Activated CD8-positive, alpha-beta memory T cell treated with anti-CD3 and anti-CD28 coated beads for 24 hours (primary cell): ENCODE data around the gene SPO11.

Experiments
- DNase-seq: peaks from one replicate; pipeline ENCODE4 v3.0.0-alpha.2; 2020

The SPO11 gene

DNA sequence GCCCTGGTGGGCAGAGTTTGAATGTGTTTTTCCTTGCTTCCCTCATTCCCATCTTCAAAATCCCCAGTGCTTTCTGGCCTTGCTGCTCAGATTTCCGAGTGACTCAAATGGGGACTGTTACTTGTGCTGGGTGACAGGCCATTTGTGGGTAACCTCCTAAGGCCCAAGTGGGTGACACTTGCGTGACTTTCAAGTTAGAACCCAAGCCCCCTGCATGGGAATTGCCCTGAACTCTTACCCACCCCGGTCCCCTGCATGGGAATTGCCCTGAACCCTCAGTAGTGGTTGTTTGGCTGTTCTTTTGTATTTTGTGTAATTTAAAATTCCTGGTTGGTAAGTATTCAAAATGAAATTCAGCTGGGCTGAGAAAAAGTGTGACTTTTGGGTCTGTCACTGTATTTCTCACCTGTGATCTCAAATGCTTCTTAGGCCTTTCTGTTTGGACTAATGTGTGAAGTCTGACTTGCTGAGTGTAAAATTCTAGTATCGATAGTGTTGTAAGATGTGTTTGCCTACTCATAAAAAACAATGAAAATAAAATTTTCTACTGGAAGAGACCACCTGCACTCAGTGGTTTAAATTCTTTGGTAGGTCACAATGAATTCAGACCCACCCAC is 49.2 kb downstream of the SPO11 start:
- no peak for DNase-seq

GRCh38 chr20:57379263-57379647 is 49.7 kb downstream of the SPO11 start:
- no peak for DNase-seq

DNA sequence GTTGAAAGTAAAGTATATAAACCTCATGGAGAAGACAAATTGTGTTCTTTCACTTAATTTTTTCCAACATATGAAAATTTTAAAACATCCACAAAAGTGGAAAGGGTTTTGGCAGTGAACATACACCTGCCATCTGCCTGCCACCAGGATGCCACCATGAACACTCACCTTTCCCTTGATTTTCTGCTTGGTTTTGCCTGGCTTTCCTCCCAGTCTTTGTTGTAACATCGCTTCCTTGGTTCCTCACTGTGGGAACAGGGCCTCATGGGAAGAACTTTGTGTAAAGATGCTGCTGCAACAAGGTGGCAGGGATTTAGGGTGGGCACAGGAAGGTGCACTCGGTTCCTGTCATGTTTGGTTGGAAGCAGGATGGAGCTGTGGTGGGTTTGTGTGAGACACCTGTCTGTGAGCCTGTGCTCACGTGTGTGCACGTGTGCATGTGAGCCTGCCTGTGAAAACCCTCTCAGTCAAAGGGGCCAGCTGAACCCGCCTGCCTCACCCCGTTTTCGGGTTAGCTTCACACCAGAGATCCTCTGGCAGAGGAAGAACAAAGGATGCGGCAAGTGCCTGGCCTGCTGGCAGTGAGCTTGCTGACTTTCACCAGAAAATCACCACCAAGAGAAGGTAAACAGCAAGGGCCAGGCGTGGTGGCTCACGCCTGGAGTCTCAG is 50.6 kb downstream of the SPO11 start:
- DNase-seq: no peak

DNA sequence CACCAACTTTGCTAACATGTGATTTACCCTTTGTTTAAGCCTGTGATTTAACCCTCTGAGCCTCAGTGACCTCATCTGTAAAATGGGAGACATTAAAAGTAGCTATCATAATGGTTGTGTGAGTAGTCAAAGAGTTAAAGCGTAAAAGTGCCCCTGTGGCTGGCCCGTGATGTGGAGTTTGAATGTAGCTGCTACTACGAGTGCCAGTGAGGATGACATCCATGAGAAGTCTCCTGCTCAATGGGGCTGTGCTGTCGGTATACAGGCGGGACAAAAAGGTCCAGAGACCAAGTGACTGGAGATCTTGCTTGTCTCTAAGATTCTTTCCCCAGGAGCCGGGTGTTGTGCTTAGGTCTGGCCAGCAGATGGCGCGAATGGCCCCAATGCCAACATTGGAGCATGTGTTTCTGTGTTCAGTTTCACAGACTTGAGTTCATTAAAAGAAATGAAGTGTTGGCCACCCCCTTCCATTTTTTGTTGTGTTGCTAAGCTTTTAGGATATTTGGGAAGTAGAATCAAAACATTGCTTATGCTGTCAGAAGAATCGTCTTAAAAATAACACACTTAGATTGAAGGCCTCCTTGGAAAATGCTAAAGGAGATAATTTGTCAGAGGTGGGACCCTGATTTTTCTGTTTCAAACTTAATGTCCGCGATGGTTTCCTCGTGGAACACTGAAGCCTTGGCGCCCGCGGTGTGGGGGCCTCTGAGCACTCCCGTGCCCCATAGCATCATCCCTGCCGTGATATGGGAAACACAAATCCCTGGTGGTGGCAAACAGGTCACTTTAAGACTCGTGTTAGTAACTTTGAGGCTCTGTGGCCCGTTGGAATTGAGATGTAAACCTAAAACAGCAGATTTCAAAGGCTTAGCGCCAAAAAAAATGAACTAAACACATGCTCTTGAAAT is 52.2 kb downstream of the SPO11 start:
- peak; percentile 94 for DNase-seq

GRCh38 chr20:57382516-57382915 is 52.9 kb downstream of the SPO11 start:
- no peak for DNase-seq

DNA sequence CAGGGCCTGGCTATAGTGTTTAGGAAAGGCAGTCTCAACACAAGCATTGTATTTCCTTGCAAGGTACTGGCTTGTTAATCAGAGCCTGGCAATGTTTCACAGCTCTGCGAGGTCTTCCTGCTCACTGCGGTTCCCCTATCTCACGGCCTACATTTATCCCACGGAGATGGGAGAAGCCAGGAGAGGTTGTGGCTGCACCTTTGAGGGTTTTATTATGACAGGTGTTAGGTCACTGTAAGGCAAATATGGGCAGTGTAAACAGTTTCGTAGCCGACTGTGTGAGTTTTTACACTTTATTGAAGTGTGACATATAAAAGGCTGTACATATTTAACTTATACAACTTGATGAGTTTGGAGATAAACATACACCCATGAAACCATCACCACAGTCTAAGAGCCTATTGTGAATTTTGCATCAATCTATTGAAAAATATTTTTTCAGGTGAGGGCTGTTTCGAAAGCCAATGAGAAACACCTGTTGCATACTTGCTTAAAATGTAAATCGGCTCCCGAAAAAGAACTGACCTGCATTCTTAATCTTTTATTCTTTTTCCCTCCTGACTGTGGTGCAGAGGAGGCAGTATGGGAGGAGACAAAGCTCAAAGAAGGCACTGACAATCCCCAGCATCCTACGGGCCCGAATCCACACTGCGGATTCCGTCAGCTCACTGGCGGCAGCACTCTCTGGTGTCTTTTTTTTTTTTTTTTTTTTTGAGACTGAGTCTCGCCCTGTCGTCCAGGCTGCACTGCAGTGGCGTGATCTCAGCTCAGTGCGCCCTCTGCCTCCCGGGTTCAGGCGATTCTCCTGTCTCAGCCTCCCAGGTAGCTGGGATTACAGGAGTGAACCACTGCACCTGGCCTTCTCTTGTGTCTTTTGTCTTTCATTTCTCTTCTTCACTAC is 54.1 kb downstream of the SPO11 start:
- DNase-seq: peak; percentile 52

GRCh38 chr20:57384486-57384885 is 54.9 kb downstream of the SPO11 start:
- peak; percentile 53 for DNase-seq

DNA sequence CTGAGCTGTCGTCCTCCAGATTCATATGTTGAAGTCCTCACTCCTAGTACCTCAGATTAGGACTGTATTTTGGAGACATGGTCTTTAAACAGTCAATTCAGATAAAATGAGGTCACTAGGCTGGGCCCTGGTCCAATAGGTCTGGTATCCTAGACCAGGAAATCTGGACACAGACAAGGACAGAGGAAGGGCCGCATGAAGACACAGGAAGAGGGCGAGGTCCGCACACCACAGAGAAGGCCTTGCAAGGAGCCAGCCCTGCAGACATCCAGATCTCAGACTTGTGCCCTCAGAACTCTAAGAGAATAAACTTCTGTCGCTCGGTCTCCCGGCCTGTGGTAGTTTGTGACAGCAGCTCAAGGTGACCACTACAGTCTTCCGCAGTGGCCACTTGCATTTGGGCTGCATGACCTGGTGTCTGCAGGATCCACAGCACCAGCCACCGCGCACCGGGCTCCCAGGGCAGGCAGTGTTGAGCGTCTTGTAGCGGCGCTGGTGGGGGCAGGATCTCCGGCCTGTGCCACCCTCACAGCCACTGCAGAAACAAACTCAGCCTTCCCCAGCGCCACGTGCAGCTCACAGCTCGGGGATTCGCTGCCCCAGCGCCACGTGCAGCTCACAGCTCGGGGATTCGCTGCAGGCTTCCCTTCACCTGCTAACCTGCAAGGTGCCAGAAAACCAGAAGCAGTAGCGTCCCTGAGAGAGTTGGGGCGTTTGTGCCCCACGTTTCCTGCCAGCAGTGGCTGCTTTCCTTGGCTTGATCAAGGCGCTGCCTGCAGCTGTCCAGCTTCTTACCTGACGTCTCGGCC is 55.6 kb downstream of the SPO11 start:
- DNase-seq: no peak

GRCh38 chr20:57385940-57386339 is 56.3 kb downstream of the SPO11 start:
- peak; percentile 47 for DNase-seq

- DNase-seq: peak; percentile 42
These were observed 57.2 kb downstream of the SPO11 start for GRCh38 chr20:57386762-57387161.

DNA sequence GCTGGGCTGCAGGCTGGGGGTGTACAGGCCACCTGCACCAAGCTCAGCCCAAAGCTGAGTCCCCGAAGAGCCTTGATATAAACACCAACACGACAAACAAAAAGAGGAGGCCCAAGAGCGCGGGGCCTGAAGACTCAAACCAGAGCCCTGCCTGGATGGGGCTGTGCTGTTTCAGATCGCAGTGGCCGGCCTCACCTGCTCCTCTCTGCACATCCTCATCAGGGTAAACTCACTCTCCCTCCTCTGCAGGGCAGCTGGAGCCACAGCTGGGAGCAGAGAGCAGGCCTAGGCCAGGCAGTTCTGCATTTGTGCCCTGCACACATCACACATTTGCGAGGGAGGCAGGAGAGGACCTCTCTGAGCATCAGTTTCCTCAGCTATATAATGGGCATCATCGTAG is 57.9 kb downstream of the SPO11 start:
- DNase-seq: no peak

- no peak for DNase-seq
These were observed 58.4 kb downstream of the SPO11 start for GRCh38 chr20:57387945-57388371.

- no peak for DNase-seq
These were observed 59.5 kb downstream of the SPO11 start for GRCh38 chr20:57388953-57389694.

GRCh38 chr20:57389695-57390603 is 60.3 kb downstream of the SPO11 start:
- peak; percentile 88 for DNase-seq

DNA sequence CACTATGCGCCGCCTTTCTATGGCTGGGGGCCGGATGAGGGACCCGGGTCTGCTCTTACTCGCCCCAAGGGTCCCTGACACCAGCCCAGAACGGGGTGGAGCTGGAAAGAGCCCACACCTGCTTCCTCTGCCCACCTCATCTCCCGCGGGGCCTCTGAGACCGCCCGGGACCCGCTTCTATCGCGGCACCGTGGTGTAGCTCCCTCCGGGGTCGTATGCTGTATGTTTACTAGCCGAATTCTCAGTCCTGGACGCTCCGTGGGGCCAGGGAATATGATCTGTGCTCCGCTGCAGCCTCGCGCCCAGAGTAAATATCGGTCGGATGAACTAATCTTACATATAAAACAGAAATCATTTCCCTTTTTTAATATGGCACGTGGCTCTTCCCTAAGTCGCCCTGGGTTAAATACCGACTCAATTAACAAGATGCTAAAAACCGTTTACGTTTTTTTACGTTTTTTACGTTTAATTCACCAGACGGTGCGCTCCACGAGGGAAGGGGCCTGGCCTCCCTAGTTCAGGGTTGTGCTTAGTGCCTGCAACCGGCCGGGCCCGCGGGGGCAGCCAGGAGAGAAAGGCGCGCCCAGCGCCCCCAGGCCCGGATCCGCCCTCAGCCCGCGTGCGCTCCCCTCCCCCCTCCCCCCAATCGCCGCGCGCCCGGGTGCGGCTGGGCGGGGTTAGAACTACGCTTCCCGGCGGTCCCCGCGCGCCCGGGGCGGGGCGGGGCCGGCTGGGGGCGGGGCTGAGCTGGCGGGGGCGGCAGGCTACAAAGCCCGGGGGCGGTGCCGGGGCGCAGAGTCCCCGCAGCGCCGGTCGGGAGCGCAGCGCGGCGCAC is 61.2 kb downstream of the SPO11 start, which contains the start of gene RBM38:
RBM38 (plus strand) TSS at position 793 of the 835 bp plus-strand sequence. CDS start 186 bp downstream, outside the sequence.
- peak; percentile 91 for DNase-seq

GRCh38 chr20:57391439-57392301 is 62.1 kb downstream of the SPO11 start:
- peak; percentile 81 for DNase-seq

DNA sequence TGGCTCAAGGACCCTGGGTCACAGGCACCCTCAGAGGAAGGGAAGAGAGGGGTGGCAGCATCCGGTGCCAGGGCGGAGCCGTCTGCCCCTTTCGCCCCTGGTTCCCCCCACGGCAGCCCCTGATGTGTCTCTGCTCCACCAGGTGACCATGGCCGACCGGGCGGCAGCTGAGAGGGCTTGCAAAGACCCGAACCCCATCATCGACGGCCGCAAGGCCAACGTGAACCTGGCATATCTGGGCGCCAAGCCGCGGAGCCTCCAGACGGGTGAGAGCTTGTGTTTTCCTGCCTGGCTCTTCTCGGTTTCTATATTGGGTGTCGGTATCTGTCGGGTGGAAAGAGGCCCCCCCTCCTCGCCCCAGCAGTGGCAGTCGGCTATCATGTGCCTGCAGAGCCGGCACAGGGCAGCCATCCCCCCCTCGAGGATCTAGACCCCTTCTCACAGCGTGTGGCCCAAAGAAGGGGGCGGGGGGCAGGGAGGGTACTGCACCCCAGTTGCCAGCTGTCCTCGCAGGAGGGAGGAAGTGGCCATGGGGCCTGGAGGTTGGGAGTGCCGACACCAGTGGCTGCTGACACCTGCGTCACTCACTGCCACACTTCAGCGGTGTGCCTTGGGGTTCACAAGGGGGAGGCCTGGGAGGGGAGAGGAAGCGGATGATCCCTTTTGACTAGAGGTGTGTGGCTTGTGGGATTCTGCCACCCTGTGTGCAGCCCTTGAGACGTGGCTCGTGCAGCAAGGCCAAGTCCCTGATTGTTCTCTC is 63.1 kb downstream of the SPO11 start:
- DNase-seq: peak; percentile 86
